ENCODE data around the gene HARBI1.
A peak's percentile ranks its signal among the peaks of the same experiment; 100 is the strongest.
"Not testable (repeated sequence)": the region's sequence is repeated elsewhere in the genome, so short reads cannot be mapped to it uniquely, and the experiment has no call there.

Gene HARBI1

DNA sequence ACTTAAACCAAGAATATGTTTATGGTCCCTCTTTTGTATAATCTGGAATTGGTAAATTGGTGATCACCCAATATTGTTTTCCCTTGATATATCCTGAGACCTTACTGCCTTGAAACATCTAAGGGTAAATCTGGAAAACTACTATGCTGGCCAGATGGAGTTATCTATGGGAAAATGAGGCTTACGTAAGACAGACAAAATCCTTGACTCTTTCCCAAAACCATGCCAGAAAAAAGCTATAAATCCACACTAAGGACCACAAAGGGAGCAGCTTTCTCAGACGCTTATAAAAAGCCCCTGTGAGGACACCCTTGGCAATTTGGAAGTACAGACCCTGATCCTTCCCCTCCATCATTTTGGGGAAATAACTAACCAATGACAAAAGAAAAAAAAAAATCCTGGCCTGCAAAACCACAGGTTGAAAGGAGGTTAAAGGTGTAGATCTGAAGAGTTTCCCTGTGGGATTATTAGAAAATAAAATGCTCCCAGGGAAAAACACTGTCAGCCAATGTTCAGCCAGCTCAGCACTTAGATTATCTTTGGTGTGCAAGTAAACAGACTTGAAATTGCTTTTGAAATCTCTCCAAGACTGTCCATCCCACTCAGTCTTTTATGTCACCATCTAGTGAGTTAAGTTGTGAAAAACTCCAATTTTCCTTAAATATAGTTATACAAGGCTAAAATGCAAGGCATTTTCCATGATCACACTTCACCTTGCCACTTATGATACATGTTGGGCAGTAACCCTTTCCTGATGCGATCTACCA, 16.6 kb downstream of the HARBI1 start:
- Histone ChIP-seq H3K4me3 (no peak overlapping the region), H3K27ac (peak overlapping the region in 3 of 21 experiments; percentile 5 to 47 (median 15))

DNA sequence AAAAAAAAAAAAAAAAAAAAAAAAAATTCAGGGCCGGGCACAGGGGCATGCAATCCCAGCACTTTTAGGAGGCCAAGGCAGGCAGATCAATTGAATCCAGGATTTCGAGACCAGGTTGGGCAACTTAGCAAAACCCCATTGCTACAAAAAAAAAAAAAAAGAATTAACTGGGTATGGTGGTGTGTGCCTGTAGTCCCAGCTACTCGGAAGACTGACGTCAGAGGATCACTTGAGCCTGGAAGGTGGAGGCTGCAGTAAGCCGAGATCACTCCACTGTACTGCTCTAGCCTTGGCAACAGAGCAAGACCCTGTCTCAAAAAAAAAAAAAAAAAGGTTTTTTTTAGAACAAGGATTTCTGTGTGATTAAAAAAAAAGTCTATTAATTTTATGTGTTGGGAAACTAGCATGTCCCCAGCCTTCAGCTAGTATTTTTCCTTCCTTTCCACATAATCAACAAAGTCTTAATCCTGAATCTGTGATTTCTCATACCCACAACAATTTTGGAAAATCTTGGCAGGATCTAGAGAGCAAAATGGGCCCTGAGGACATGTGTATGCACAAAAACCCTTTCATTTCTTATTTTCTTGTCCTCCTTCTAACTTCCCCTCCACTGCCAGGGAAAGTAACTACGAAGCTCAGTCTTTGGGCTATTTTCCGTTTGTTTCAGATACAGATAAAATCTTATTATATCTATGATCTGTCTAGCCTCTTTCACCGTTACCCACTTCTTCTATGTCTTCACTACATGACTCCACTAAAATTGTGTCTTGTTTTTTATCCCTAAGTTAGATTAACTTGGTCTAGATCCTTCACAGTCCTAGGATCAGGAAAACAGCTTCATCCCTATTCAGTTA, 17.5 kb downstream of the HARBI1 start:
- H3K27ac ChIP-seq, result peak overlapping the region in 3 of 21 experiments; percentile 5 to 60 (median 15)
- H3K4me3 ChIP-seq, result no peak overlapping the region

DNA sequence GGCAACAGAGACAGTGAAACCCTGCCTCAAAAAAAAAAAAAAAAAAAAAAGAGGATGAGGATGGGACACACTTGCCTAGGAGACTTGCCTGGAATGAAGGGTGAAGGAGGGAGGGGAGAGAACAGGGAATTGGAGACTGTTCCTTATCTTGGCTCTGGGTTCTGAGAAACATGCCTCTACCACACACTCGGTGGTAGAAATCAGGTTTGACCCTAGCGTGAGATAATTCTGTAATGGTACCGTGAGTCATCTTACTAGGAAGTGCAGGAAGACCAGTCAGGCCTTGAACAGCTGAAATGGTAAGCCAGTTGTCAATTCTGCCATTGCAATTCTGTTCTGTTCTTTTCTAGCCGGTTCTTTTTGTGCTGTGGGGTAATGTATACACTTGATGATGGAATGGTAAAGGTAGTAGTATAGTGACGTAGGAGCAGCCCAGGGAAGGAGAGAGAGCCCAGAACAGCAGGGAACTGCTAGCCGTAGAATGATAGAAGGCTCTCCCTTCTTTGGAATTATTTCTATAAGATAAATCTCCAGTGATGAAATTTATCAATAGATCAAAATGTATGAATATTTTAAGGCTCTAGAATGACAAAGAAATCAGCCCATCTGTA, 19.3 kb downstream of the HARBI1 start:
- no peak overlapping the region for H3K4me3 ChIP-seq
- H3K27ac ChIP-seq, result no peak overlapping the region

DNA sequence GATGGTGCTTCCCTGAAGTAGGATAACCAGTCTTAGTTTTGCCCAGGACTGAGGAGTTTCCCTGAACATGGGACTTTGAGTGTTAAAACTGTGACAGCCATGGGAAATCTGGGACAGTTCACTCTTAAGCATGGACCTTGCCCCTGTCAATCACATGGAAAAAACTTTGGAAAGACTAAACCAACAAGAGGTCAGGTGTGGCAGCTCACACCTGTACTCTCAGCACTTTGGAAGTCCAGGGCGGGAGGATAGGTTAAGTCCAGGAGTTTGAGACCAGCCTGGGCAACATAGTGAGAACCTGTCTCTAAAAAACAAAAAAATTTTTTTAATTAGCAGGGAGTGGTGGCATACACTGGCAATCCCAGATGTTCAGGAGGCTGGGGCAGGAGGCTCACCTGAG, 19.9 kb downstream of the HARBI1 start:
- Histone ChIP-seq H3K4me3 (no peak overlapping the region), H3K27ac (no peak overlapping the region)

DNA sequence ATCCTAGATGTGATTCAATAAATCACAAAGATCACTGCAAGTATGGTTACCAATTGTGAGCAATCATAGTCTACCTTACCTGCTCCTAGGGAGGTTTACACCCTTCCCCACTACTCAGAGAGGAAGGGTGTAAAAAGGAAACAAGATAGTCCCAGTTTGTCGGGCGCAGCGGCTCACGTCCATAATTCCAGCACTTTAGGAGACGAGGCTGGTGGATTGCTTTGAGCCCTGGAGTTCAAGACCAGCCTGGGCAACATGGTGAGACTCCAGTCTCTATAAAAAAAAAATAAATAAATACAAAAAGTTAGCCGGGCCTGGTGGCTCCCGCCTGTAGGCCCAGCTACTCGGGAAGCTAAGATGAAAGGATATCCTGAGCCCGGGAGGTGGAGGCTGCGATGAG, 22.2 kb downstream of the HARBI1 start:
- H3K27ac ChIP-seq, result peak overlapping the region in 9 of 21 experiments; percentile 63 to 93 (median 83)
- peak overlapping the region in 1 of 7 experiments; percentile 57 for H3K4me3 ChIP-seq

DNA sequence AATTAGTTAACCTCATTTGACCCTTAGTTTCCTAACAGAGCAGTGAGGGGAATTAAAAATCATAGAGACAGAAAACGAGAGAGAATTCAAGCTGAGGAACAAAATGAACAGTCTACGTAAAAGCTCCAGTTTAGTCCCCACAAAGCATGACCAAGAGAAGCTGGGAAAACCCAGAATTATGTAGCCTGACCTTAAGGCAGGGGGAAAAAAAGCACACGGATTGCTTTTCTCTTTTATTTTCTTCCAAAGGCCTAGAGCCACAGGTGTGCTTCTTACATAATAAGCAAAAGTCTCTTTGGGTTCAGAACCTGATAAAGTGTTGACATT, 22.7 kb downstream of the HARBI1 start:
- Histone ChIP-seq H3K4me3 (peak overlapping the region; percentile 57 to 99 (median 71)), H3K27ac (peak overlapping the region in 20 of 21 experiments; percentile 63 to 97 (median 84))

DNA sequence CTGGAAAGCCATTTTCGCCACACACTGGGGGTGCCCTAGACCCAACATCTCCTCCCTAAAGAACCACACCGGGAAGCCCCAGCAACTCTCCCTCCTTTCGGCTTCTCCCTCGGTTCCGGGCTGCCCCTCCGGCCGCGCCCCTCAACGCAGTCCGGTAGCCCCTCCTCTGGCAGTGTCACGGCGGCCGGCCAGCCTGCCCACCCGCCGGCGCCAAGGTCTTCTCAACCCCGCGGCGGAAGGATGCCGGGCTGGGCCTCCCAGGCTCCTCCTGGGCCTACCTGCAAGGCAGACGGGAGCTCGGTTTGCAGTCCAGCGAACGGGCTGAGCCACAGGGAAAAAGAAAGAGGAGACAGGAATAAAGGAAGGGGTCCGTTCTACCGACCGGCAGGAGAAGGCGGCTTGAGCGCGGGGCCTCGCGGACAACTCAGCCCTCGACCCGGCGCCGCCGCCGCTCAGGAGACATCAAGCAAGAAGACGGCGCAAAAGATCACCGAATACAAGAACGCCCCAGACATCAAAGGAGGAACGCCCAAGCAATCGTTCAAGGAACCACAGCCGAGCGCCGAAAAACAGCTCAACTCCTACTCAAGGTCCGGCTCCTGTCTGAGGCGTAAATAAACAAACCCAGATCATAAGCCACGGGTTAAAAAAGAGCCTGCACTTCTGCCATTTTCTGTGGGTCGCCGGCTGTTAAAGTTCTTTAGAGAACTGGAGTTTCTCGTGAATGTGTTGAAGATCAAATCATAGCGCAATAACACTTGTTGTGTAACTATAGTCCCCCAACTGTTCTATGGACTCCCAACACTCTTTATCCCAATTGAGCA, 23.3 kb downstream of the HARBI1 start, which contains the start of gene AMBRA1:
Gene AMBRA1, minus strand, starts transcription at position 474 of the 824 bp plus-strand sequence. CDS start 45,643 bp downstream, outside the sequence.
- H3K27ac ChIP-seq, result peak within 1 kb of the TSS; percentile 63 to 97 (median 84)
- peak within 1 kb of the TSS; percentile 57 to 99 (median 71) for H3K4me3 ChIP-seq

DNA sequence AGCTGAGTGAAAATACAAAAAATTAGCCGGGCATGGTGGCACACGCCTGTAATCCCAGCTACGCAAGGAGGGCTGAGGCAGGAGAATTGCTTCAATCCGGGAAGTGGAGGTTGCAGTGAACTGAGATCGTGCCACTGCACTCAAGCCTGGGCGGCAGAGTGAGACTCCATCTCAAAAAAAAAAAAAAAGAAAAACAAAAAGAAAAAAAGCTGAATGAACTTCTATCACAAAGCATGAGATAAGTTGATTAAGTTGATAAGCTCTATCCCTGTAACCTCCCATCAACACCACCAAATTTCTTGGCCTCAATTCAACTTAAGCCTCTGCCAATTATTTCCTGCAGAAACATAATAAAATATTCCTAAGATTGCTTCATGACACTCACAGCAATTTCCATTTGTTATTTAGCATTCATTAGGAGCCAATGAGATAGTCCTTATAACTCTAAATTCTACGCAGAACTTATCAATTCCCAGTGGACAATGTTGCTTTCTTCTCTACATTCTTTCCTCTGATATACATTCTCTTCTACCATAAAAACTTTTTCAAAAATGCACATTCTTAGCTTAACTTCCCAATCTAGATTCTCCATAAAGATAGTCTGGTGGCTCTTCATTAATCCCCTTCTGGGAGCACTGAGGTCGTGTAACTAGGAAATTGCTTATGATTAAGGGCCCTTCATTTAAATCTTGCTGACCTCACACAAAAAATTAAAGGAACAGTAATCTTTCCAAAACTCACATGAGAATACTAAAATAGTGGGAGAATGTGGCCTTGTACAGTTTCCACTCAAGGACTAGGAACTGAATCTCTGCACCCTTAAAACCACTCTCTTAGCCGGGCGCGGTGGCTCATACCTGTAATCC, 26.1 kb downstream of the HARBI1 start:
- Histone ChIP-seq H3K27ac (peak overlapping the region in 4 of 21 experiments; percentile 11 to 40 (median 23)), H3K4me3 (no peak overlapping the region)

DNA sequence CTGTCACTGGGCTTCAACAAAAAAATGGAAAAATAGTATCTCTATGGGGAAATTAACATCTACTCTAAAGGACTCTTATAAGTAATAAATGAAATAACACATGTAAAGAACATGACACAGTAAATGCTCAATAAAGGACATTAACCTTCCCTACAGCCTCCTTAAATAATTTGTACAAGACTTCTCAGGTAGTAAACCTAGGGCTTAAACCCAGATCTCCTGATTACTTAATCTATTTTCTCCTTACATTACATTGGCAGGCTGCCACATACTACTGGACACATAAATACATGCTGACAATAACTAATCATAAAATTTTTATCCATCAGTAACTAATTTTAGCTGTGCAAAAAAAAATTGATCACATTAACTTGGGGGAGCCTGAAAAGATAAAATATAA, 28.1 kb downstream of the HARBI1 start:
- H3K4me3 ChIP-seq, result no peak overlapping the region
- H3K27ac ChIP-seq, result no peak overlapping the region

DNA sequence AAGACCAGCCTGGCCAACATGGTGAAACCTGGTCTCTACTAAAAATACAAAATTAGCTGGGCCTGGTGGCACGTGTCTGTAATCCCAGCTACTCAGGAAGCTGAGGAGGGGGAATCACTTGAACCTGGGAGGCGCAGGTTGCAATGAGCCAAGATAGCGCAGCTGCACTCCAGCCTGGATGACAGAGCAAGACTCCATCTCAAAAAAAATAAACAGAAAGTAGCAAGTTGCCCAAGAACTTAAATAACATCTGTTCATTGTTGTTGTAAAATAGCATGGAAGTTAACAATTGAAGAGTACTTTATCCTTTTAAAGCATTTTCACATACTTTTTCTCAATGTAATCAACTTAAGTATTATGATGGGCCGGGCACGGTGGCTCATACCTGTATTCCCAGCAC, 28.9 kb downstream of the HARBI1 start:
- Histone ChIP-seq H3K4me3 (no peak overlapping the region), H3K27ac (no peak overlapping the region)

DNA sequence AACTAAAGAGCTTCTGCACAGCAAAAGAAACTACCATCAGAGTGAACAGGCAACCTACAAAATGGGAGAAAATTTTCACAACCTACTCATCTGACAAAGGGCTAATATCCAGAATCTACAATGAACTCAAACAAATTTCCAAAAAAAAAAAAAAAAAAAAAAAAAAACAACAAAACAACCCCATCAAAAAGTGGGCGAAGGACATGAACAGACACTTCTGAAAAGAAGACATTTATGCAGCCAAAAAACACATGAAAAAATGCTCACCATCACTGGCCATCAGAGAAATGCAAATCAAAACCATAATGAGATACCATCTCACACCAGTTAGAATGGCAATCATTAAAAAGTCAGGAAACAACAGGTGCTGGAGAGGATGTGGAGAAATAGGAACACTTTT, 33.5 kb downstream of the HARBI1 start:
- H3K4me3 ChIP-seq, H3K27ac ChIP-seq: not testable (repeated sequence)

DNA sequence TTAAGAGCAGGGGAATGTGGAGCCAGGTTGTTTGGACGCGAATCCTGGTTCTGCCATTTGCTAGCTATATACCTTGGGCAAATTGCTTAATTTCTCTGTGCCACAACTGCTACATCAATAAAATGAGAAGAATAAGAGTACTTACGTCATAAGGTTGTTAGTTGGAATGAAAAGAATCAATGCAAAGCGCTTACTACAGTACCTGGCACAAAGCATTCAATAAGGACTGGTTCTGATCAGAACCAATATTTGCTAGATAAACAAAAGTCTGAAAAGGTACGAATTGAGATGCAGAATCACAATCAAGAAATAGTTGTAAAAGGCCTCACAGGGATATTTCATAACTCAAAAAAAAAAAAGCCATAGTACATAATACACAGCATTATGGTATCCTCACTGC, 34.4 kb downstream of the HARBI1 start:
- Histone ChIP-seq H3K27ac (no peak overlapping the region), H3K4me3 (no peak overlapping the region)

DNA sequence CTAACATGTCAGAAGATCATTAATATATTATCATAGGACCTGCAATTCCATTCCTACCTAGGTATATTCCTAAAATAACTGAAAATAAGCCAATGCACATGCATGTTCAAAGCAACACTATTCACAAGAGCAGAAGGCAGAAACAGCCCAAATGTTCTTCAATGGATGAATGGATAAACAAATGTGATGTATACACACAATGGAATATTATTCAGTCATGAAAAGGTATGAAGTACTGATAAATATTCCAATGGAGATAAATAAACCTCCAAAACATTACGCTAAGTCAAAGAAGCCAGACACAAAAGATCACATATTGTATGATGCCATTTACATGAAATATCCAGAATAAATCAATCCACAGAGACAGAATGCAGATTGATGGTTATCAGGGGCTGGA, 40.0 kb downstream of the HARBI1 start:
- no peak overlapping the region for H3K27ac ChIP-seq
- no peak overlapping the region for H3K4me3 ChIP-seq

DNA sequence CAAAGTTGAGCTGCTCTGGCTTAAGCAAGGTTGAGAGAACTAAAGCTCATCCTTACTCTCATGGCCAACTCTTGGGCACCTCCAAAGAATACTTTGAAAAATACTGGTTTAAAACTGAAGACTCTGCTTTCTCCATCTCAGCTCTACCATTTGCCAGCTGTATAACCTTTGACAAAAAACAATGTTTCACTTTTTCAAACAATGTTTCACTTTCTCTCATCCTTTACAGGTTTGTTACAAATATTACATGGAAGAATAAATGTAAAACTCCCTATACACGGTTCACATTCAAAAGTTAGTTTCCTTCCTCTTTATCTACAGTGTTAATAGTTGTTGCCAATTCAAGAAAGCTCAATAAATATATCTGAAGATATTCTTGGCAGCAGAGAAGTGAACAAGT, 42.4 kb downstream of the HARBI1 start:
- Histone ChIP-seq H3K27ac (no peak overlapping the region), H3K4me3 (no peak overlapping the region)

DNA sequence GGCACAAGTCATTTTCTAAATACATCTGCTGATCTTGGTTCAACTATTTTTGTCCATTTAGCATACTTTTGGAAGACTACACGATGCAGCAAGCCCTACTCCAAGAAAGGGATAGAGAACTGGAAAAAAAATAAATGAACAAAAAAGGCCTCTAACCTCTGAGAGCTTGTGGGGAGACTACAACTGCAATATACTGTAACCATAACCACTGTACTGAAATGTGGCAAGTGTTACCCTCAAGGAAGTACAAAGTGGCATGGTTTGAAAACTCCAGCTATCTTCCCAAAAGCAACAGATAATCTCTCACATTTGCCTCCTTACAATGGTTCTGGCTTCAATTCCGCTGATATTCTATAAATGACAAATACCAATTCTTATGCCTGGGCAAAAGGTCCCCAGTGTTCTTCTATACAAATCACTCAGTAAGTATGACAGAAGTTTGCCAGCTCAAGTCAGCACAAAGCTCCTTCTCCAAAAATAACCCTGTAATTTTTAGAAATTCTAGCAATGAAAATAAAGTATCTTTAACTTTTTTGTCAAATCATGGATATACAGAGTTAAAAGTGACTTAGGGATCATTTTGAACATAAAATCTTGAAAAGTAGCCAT, 46.1 kb downstream of the HARBI1 start:
- no peak overlapping the region for H3K4me3 ChIP-seq

DNA sequence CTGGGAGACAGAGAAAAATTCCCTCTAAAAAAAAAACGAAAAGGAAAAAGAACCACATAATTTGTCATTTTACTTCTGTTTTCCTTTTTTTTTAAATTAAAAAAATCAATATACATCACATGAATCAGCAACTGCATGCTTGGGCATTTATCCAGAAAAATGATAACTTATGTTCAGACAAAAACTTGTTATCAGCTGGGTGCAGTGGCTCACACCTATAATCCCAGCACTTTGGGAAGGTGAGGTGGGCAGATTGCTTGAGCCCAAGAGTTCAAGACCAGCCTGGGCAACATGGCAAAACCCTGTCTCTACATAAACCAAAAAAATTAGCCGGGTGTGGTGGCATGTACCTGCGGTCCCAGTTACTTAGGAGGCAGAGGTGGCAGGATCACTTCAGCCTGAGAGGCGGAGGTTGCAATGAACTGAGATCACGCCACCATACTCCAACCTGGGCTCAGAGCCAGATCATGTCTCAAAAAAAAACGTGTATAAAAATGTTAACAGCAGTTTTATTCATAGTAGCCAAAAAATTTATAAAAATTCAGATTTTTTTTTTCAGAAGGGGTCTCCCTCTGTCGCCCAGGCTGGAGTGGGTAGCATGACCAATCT, 51.7 kb downstream of the HARBI1 start:
- H3K4me3 ChIP-seq, result no peak overlapping the region
- H3K27ac ChIP-seq, result no peak overlapping the region

More for the DNA sequence above, 46.1 kb downstream of the HARBI1 start:
- H3K27ac ChIP-seq, result no peak overlapping the region

DNA sequence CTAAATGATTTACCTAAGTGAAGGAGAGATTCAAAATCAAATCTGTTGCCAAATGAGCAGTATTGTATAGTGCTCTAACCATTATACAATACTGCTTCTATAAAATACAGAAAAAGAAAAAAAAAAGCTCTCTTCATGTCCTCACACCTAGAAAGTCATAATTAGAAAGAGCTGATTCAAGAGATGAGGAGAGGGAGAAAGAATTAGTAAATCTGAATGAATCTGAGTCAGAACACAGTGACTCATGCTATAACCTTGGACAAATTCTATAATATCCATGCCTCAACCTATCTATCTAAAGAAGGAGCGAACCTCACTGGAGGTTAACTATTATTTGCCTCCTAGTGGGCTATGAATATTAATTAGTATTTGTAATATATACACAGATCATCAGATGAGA, 52.6 kb downstream of the HARBI1 start:
- no peak overlapping the region for H3K27ac ChIP-seq
- H3K4me3 ChIP-seq, result no peak overlapping the region

DNA sequence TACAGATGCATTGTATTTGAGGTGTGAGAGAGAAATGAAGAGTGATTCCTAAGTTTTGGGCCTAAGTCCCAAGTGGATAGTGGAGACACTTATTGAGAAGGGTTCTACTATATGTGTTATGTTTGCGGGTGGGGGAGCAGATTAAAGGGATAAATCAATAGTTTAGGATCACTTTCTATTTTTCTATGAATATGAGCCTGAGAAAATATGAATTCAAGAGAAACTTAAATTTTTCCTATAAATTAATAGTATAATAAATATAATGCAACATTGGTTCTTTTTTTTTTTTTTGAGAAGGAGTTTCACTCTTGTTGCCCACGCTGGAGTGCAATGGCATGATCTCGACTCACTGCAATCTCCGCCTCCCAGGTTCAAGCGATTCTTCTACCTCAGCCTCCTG, 54.5 kb downstream of the HARBI1 start:
- Histone ChIP-seq H3K4me3 (no peak overlapping the region), H3K27ac (no peak overlapping the region)

All from skin epidermis (tissue), 12 donors.